HG02870 (cell line): ENCODE measurements around the gene PNPLA5.
"Not testable (repeated sequence)": the region's sequence is repeated elsewhere in the genome, so short reads cannot be mapped to it uniquely, and the experiment has no call there.

Source experiments
- ATAC-seq: cut with Tn5 transposase; IDR thresholded peaks from one replicate; pipeline ENCODE4 v1.9.1; 2021; ENCODE audit warnings: mild to moderate bottlenecking, moderate library complexity; ENCODE audit not compliant: unreplicated experiment

Gene PNPLA5

GRCh38 chr22:43881091-43882061, 10.4 kb downstream of the PNPLA5 start:
- ATAC-seq, result no peak

- no peak for ATAC-seq
These were observed 11.2 kb downstream of the PNPLA5 start for GRCh38 chr22:43880541-43880991.

GRCh38 chr22:43879901-43880540, 11.8 kb downstream of the PNPLA5 start:
- ATAC-seq, result no peak

GRCh38 chr22:43878831-43879550, 12.8 kb downstream of the PNPLA5 start:
- ATAC-seq, result no peak

GRCh38 chr22:43878079-43878795, 13.6 kb downstream of the PNPLA5 start:
- no peak for ATAC-seq

GRCh38 chr22:43876866-43877509, 14.8 kb downstream of the PNPLA5 start:
- no peak for ATAC-seq

- no peak for ATAC-seq
These were observed 22.0 kb downstream of the PNPLA5 start for GRCh38 chr22:43869799-43870198.

GRCh38 chr22:43869001-43869400, 22.8 kb downstream of the PNPLA5 start:
- ATAC-seq, result not testable (repeated sequence)

- no peak for ATAC-seq
These were observed 23.8 kb downstream of the PNPLA5 start for GRCh38 chr22:43867839-43868635.

- no peak for ATAC-seq
These were observed 29.0 kb downstream of the PNPLA5 start for GRCh38 chr22:43862882-43863202.

GRCh38 chr22:43862074-43862881, 29.5 kb downstream of the PNPLA5 start, which contains the start of gene SULT4A1:
Gene SULT4A1, minus strand, starts transcription at chr22:43862513. Its CDS starts 131 bp downstream, at chr22:43862382.
- ATAC-seq, result no peak

GRCh38 chr22:43861529-43861928, 30.3 kb downstream of the PNPLA5 start:
- ATAC-seq, result no peak

- ATAC-seq, result no peak
These were observed 31.0 kb downstream of the PNPLA5 start for GRCh38 chr22:43860831-43861230.

- ATAC-seq, result no peak
These were observed 31.7 kb downstream of the PNPLA5 start for GRCh38 chr22:43860126-43860525.

GRCh38 chr22:43859621-43860020, 32.2 kb downstream of the PNPLA5 start:
- ATAC-seq, result no peak

- ATAC-seq, result no peak
These were observed 32.6 kb downstream of the PNPLA5 start for GRCh38 chr22:43859176-43859575.

- no peak for ATAC-seq
These were observed 33.5 kb downstream of the PNPLA5 start for GRCh38 chr22:43858156-43858895.

- no peak for ATAC-seq
These were observed 34.4 kb downstream of the PNPLA5 start for GRCh38 chr22:43857367-43857766.
